ENCODE measurements around the gene KRT13.

- TF ChIP-seq, protein P1, sequence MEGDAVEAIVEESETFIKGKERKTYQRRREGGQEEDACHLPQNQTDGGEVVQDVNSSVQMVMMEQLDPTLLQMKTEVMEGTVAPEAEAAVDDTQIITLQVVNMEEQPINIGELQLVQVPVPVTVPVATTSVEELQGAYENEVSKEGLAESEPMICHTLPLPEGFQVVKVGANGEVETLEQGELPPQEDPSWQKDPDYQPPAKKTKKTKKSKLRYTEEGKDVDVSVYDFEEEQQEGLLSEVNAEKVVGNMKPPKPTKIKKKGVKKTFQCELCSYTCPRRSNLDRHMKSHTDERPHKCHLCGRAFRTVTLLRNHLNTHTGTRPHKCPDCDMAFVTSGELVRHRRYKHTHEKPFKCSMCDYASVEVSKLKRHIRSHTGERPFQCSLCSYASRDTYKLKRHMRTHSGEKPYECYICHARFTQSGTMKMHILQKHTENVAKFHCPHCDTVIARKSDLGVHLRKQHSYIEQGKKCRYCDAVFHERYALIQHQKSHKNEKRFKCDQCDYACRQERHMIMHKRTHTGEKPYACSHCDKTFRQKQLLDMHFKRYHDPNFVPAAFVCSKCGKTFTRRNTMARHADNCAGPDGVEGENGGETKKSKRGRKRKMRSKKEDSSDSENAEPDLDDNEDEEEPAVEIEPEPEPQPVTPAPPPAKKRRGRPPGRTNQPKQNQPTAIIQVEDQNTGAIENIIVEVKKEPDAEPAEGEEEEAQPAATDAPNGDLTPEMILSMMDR (IDR thresholded peaks at IDR 0.05): no peak
- no peak for TF ChIP-seq POLR2A (IDR thresholded peaks at IDR 0.05)
- TF ChIP-seq POLR2AphosphoS5 (IDR thresholded peaks at IDR 0.05): no peak
- TF ChIP-seq EP300 (IDR thresholded peaks at IDR 0.05): no peak
Observed at GRCh38 chr17:41533613-41534012, 28.2 kb upstream of the KRT13 start.

All from gastroesophageal sphincter (tissue), 3 donors.